ENCODE measurements around the gene RILPL1. TPM values are rescaled to one million over a fixed set of nuclear protein-coding genes. Genes with fewer than 3 reads are reported as not detected.

The RILPL1 gene
- total RNA-seq, 1 experiment from 2014 or later: 21.5 TPM

GRCh38 chr12:123512838-123513665 lies 20.5 kb downstream of the RILPL1 start:
- intact Hi-C loops (cut with micrococcal nuclease): no loop called here
- Mint-ChIP-seq H3K36me3 (ENCODE audit: insufficient read depth, unreplicated experiment) (peaks cover 32% of the 10 kb centered on the region), H3K4me1 (ENCODE audit: insufficient read depth, unreplicated experiment) (peaks cover 12% of the 10 kb centered on the region), H3K4me3 (ENCODE audit: unreplicated experiment) (no peak overlapping the region), H3K9me3 (ENCODE audit: unreplicated experiment) (no peaks in the 10 kb centered on the region), H3K27ac (ENCODE audit: low read depth, unreplicated experiment) (no peak overlapping the region), H3K27me3 (ENCODE audit: insufficient read depth, unreplicated experiment) (no peaks in the 10 kb centered on the region)
- no TSS peak for BruUV-seq (replicated peaks)
- CTCF ChIA-PET: interaction anchor here (0.5 kb wide), 1 partner anchor 597 kb away, joined by 3 read pairs; no protein-coding TSS in a partner anchor
- POLR2A ChIA-PET: no interaction called here
- DNase-seq (ENCODE audit: unreplicated experiment): no peak
- TF ChIP-seq, protein P1, sequence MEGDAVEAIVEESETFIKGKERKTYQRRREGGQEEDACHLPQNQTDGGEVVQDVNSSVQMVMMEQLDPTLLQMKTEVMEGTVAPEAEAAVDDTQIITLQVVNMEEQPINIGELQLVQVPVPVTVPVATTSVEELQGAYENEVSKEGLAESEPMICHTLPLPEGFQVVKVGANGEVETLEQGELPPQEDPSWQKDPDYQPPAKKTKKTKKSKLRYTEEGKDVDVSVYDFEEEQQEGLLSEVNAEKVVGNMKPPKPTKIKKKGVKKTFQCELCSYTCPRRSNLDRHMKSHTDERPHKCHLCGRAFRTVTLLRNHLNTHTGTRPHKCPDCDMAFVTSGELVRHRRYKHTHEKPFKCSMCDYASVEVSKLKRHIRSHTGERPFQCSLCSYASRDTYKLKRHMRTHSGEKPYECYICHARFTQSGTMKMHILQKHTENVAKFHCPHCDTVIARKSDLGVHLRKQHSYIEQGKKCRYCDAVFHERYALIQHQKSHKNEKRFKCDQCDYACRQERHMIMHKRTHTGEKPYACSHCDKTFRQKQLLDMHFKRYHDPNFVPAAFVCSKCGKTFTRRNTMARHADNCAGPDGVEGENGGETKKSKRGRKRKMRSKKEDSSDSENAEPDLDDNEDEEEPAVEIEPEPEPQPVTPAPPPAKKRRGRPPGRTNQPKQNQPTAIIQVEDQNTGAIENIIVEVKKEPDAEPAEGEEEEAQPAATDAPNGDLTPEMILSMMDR (IDR thresholded peaks at IDR 0.05; ENCODE audit: unreplicated experiment): no peak

DNA sequence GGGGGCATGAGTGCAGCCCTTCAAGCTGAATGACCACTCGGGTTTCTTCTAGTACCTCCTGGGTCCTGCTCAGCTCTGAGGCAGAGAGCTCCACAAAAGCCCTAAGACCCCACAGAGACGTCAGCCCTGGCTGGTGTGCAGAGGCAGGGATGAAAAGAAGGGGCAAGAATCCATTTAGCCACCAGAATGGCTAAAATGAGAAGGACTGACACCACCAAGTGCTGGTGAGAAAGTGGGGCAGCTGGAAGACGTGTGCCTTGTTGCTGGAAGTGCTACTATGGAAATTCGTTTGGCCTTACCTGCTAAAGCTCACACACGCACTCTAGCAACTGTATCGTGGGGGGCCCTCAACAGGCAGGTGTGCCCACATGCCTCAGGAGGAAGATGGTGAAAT lies 26.7 kb downstream of the RILPL1 start:
- H3K4me3 Mint-ChIP-seq (ENCODE audit: unreplicated experiment): no peak overlapping the region
- no peaks in the 10 kb centered on the region for H3K27me3 Mint-ChIP-seq (ENCODE audit: insufficient read depth, unreplicated experiment)
- H3K36me3 Mint-ChIP-seq (ENCODE audit: insufficient read depth, unreplicated experiment): peaks cover 17% of the 10 kb centered on the region
- POLR2A ChIA-PET: interaction anchor here (0.9 to 1.1 kb wide), 2 partner anchors 9 to 47 kb away, joined by 3 to 5 read pairs; no protein-coding TSS in a partner anchor
- BruUV-seq (replicated peaks): no TSS peak
- no peaks in the 10 kb centered on the region for H3K9me3 Mint-ChIP-seq (ENCODE audit: unreplicated experiment)
- peaks cover 8% of the 10 kb centered on the region for H3K4me1 Mint-ChIP-seq (ENCODE audit: insufficient read depth, unreplicated experiment)
- no peak overlapping the region for H3K27ac Mint-ChIP-seq (ENCODE audit: low read depth, unreplicated experiment)
- CTCF ChIA-PET: interaction anchor here (0.7 to 1.7 kb wide), 2 partner anchors 12 to 423 kb away, joined by 3 to 5 read pairs; no protein-coding TSS in a partner anchor
- TF ChIP-seq, protein P1 (IDR thresholded peaks at IDR 0.05; ENCODE audit: unreplicated experiment): no peak
- intact Hi-C loops (cut with micrococcal nuclease): no loop called here
- no peak for DNase-seq (ENCODE audit: unreplicated experiment)

- Mint-ChIP-seq H3K4me3 (ENCODE audit: unreplicated experiment) (no peak overlapping the region), H3K27ac (ENCODE audit: low read depth, unreplicated experiment) (no peak overlapping the region), H3K9me3 (ENCODE audit: unreplicated experiment) (no peaks in the 10 kb centered on the region), H3K27me3 (ENCODE audit: insufficient read depth, unreplicated experiment) (no peaks in the 10 kb centered on the region), H3K4me1 (ENCODE audit: insufficient read depth, unreplicated experiment) (peaks cover 8% of the 10 kb centered on the region), H3K36me3 (ENCODE audit: insufficient read depth, unreplicated experiment) (peaks cover 17% of the 10 kb centered on the region)
- no TSS peak for BruUV-seq (replicated peaks)
- ChIA-PET CTCF (interaction anchor here (1.7 kb wide), 1 partner anchor 11 kb away, joined by 5 read pairs; no protein-coding TSS in a partner anchor), POLR2A (interaction anchor here (0.9 to 1.1 kb wide), 2 partner anchors 9 to 46 kb away, joined by 3 to 5 read pairs; no protein-coding TSS in a partner anchor)
- TF ChIP-seq, protein P1 (IDR thresholded peaks at IDR 0.05; ENCODE audit: unreplicated experiment): no peak
- intact Hi-C loops (cut with micrococcal nuclease): no loop called here
- no peak for DNase-seq (ENCODE audit: unreplicated experiment)
Observed at GRCh38 chr12:123506059-123506842, 27.3 kb downstream of the RILPL1 start.

All from MCF 10A (cell line).